H1 (cell line): Measurements from ENCODE around the gene ABCC9. TPM values are rescaled to one million over a fixed set of nuclear protein-coding genes. Genes with fewer than 3 reads are reported as not detected.

ENCODE experiments used
- CHD2 ChIP-seq: IDR thresholded peaks from 2 replicates; pipeline ENCODE4 v1.6.1; 2012; ENCODE audit warnings: low read length, improper control_type of control experiment
- KDM5A ChIP-seq: fragments of 200-600 bp; IDR thresholded peaks from 2 replicates; pipeline ENCODE4 v1.7.1; 2012; ENCODE audit warnings: mild to moderate bottlenecking, low read length, inconsistent platforms, mixed read lengths
- SP1 ChIP-seq: IDR thresholded peaks from 2 replicates; pipeline ENCODE4 v1.6.1; 2011; ENCODE audit warnings: low read depth, low read length
- polyA plus RNA-seq, 7 experiments: library from polyadenylated mRNA; depleted of rRNA in 3 of 7; stranded (reverse) in 5 of 7; unstranded in 2 of 7; fragments of >200 nt in 5 of 7; fragments of 200-250 nt in 2 of 7; gene quantifications; 1 replicate in 5 of 7; 2 replicates in 1 of 7; 4 replicates in 1 of 7; pipeline versions ENCODE4 v1.2.1 to v1.2.3, GENCODE V29; 2011 to 2013; ENCODE audit warnings: missing spikeins in 2 of 7, mixed read lengths in 2 of 7
- total RNA-seq: library from RNA; stranded (reverse); fragmentation: NEBNext Ultra II Directional; extraction: Animal tissue kit (Norgen Biotek cat#: 25700); gene quantifications from 2 replicates; pipeline ENCODE4 v1.2.1, GENCODE V29; 2021

Gene ABCC9
- total and polyA plus RNA-seq, 2 of the 8 experiments (the other 6 are each of a cell fraction or from before 2014, with no cell fraction given) = under 0.01 TPM; not detected in 1

GRCh38 chr12:21828779-21829178 is 112.4 kb downstream of the ABCC9 start (continued):
- TF ChIP-seq KDM5A = no peak
- no peak for TF ChIP-seq CHD2
- no peak for TF ChIP-seq SP1
- TF ChIP-seq, all 59 proteins: peak for 0
